HUES64 (cell line): ENCODE measurements around the gene SIRT1.

Experiments
- H3K27ac ChIP-seq: 2 replicates; pipeline ENCODE4 v1.7.0; 2013; ENCODE audit warnings: low read depth, low read length, inconsistent platforms
- H3K27me3 ChIP-seq: 2 replicates; pipeline ENCODE4 v1.6.1; 2013; ENCODE audit warnings: mild to moderate bottlenecking, low read length; ENCODE audit not compliant: insufficient read depth
- H3K36me3 ChIP-seq: 2 replicates; pipeline ENCODE4 v1.6.1; 2013; ENCODE audit warnings: mild to moderate bottlenecking, low read length; ENCODE audit not compliant: insufficient read depth
- H3K4me1 ChIP-seq: 2 replicates; pipeline ENCODE4 v1.6.1; 2013; ENCODE audit warnings: mild to moderate bottlenecking, low read length, moderate library complexity; ENCODE audit not compliant: insufficient read depth
- H3K4me3 ChIP-seq: 2 replicates; pipeline ENCODE4 v1.5.1; 2013; ENCODE audit warnings: mild to moderate bottlenecking, low read length, moderate library complexity
- H3K9ac ChIP-seq: 2 replicates; pipeline ENCODE4 v1.6.1; 2013; ENCODE audit warnings: mild to moderate bottlenecking, low read depth, low read length
- H3K9me3 ChIP-seq: 2 replicates; pipeline ENCODE4 v1.6.1; 2013; ENCODE audit warnings: low read depth, low read length; ENCODE audit not compliant: insufficient read depth
- WGBS: fragments of 150-250, 120-280 bp; methylation state at CpG from one replicate; pipeline ENCODE4 v1.1.7; 2013; ENCODE audit warnings: missing lambda C conversion rate; 5-methylcytosine and 5-hydroxymethylcytosine counted together

SIRT1 gene

DNA sequence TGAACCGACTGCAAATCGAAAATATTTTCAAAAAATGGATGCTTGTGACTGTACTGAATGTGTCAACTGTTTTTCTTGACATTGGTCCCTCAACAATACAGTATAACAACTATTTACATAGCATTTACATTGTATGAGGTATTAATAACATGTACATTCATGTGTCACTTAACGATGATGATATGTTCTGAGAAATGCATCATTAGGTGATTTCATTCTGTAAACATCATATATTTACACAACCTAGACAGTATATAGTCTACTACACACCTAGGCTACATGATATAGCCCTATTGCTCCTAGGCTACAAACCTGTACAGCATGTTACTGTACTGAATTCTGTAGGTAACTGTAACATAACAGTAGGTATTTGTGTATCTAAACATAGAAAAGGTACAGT lies 39.7 kb downstream of the SIRT1 start:
- H3K9me3 ChIP-seq, result no peaks in the 10 kb centered on the region
- 92% methylated on average over 2 of the region's 3 CpGs for WGBS
- no peak overlapping the region for H3K27ac ChIP-seq
- H3K4me3 ChIP-seq, result no peak overlapping the region
- no peak overlapping the region for H3K9ac ChIP-seq
- no peaks in the 10 kb centered on the region for H3K27me3 ChIP-seq
- peaks cover 35% of the 10 kb centered on the region for H3K36me3 ChIP-seq
- no peaks in the 10 kb centered on the region for H3K4me1 ChIP-seq

- no peaks in the 10 kb centered on the region for H3K9me3 ChIP-seq
- H3K27me3 ChIP-seq, result no peaks in the 10 kb centered on the region
- no peak overlapping the region for H3K9ac ChIP-seq
- no CpG with 5 or more reads among the region's 1 CpG for WGBS
- no peak overlapping the region for H3K27ac ChIP-seq
- H3K4me3 ChIP-seq, result no peak overlapping the region
- no peaks in the 10 kb centered on the region for H3K4me1 ChIP-seq
- H3K36me3 ChIP-seq, result peaks cover 46% of the 10 kb centered on the region
Observed at GRCh38 chr10:67925449-67926005, 41.1 kb downstream of the SIRT1 start.

DNA sequence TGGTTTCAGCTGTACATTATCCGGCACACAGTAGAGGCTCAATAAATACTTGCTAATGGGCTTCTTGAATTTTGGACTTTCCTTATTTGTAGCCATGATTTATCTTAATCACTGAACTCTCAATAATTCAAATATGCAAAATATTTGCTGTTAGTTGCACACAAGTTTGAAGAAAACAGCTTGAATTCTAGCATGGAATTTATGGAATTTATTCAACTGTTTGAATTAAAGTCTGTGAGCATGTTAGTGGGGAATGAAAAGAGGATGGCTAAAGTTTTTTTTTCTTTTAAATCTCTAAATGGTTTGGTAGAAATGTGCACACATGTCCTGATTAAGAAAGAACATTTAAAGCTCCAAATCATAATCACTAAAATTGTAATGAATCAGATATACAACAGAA lies 42.5 kb downstream of the SIRT1 start:
- no peak overlapping the region for H3K9ac ChIP-seq
- WGBS, result 94% methylated on average over 1 of the region's 1 CpG

GRCh38 chr10:67933199-67933598 lies 48.7 kb downstream of the SIRT1 start:
- WGBS, result 100% methylated on average over 2 of the region's 2 CpGs
- Histone ChIP-seq H3K27me3 (no peaks in the 10 kb centered on the region), H3K9ac (no peak overlapping the region), H3K36me3 (peaks cover 54% of the 10 kb centered on the region), H3K9me3 (no peaks in the 10 kb centered on the region), H3K4me3 (no peak overlapping the region), H3K27ac (no peak overlapping the region), H3K4me1 (peaks cover 22% of the 10 kb centered on the region)

More for the DNA sequence above, 42.5 kb downstream of the SIRT1 start:
- peaks cover 53% of the 10 kb centered on the region for H3K36me3 ChIP-seq
- H3K27ac ChIP-seq, result no peak overlapping the region
- H3K4me1 ChIP-seq, result no peaks in the 10 kb centered on the region
- no peaks in the 10 kb centered on the region for H3K27me3 ChIP-seq
- H3K9me3 ChIP-seq, result no peaks in the 10 kb centered on the region
- H3K4me3 ChIP-seq, result no peak overlapping the region

DNA sequence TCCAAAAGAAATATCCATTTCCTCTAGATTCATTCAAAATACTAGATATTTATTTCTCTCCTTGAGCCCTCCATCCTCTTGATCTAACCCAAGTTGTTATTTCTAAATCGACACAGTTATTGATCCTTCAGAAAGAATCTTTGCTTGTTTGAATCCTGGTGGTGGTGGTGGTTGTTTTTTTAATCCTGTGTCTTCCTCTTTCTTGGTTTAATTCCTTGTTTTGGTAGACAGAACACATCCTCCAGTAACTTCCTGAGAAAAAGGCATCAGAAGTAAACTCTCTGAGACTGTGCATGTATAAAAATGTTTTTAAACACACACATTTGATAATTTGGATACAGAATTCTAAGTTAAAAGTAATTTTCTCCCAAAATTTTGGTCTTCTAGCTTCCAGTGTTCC lies 49.9 kb downstream of the SIRT1 start:
- Histone ChIP-seq H3K27me3 (no peaks in the 10 kb centered on the region), H3K36me3 (peaks cover 58% of the 10 kb centered on the region), H3K9me3 (no peaks in the 10 kb centered on the region), H3K27ac (no peak overlapping the region), H3K4me3 (no peak overlapping the region), H3K9ac (no peak overlapping the region), H3K4me1 (peaks cover 22% of the 10 kb centered on the region)
- WGBS, result no CpG with 5 or more reads among the region's 1 CpG

DNA sequence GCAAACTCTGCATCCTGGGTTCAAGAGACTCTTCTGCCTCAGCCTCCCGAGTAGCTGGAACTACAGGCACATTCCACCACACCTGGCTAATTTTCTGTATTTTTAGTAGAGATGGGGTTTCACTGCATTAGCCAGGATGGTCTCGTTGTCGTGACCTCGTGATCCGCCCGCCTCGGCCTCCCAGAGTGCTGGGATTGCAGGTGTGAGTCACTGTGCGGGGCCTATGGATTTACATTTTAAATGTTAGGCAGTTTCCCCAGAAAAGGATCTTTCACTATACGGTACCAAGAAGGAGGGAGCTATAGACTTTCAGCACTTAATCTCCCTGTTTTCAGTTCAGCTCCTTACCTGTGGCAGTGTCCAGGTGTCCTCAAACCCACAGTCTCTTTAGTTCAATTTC lies 50.8 kb downstream of the SIRT1 start:
- 72% methylated on average over 9 of the region's 9 CpGs for WGBS
- peaks cover 54% of the 10 kb centered on the region for H3K36me3 ChIP-seq
- H3K9ac ChIP-seq, result no peak overlapping the region

GRCh38 chr10:67936416-67936815 lies 52.0 kb downstream of the SIRT1 start:
- no peaks in the 10 kb centered on the region for H3K27me3 ChIP-seq
- peaks cover 46% of the 10 kb centered on the region for H3K36me3 ChIP-seq
- peaks cover 22% of the 10 kb centered on the region for H3K4me1 ChIP-seq
- no peaks in the 10 kb centered on the region for H3K9me3 ChIP-seq
- H3K27ac ChIP-seq, result no peak overlapping the region
- H3K4me3 ChIP-seq, result no peak overlapping the region
- no peak overlapping the region for H3K9ac ChIP-seq
- 88% methylated on average over 1 of the region's 1 CpG for WGBS

More for the DNA sequence above, 50.8 kb downstream of the SIRT1 start:
- H3K9me3 ChIP-seq, result no peaks in the 10 kb centered on the region
- H3K27me3 ChIP-seq, result no peaks in the 10 kb centered on the region
- peaks cover 22% of the 10 kb centered on the region for H3K4me1 ChIP-seq
- H3K27ac ChIP-seq, result peak overlapping the region; percentile 72
- H3K4me3 ChIP-seq, result no peak overlapping the region

DNA sequence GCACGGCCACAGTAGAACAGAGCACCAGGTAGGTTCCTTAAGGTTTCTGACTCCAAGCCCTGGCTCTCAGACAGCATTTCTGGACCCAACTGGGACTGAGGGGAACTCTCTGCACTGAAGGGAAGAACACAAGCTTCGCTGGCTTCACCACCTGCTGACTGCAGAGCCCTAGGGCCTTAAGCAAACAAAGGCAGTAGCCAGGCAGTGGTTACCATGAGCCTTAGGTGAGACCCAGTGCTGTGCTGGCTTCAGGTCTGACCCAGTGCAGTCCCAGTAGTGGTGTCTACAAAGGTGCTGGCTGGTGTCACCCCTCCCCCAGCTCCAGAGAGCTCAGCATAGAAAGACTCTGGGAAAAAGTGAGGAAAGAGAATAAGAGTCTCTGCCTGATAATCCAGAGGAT lies 59.5 kb downstream of the SIRT1 start:
- Histone ChIP-seq H3K4me3 (no peak overlapping the region), H3K4me1 (peaks cover 8% of the 10 kb centered on the region), H3K27me3 (no peaks in the 10 kb centered on the region), H3K9me3 (peaks cover 2% of the 10 kb centered on the region; the same call in 1 of the 2 replicates), H3K36me3 (peaks cover 32% of the 10 kb centered on the region), H3K9ac (no peak overlapping the region), H3K27ac (no peak overlapping the region)
- 83% methylated on average over 2 of the region's 2 CpGs for WGBS

DNA sequence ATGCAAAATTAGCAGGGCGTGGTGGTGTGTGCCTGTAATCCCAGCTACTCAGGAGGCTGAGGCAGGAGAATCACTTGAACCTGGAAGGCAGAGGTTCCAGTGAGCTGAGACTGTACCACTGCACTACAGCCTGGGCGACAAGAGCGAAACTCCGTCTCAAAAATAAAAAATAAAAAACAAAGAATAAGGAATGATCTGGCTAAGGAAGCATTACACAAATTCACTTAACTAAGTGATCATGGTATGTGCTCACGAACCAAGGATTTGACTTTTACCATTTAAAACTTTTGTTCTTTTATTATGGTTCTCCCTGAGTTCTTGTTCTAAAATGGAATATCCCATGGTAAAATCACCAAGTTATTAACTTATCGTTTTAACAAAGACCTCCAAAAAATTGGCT lies 71.2 kb downstream of the SIRT1 start:
- peaks cover 18% of the 10 kb centered on the region for H3K36me3 ChIP-seq
- H3K27ac ChIP-seq, result no peak overlapping the region
- H3K9ac ChIP-seq, result no peak overlapping the region
- peaks cover 4% of the 10 kb centered on the region; the same call in 1 of the 2 replicates for H3K4me1 ChIP-seq
- 97% methylated on average over 4 of the region's 6 CpGs for WGBS
- H3K4me3 ChIP-seq, result no peak overlapping the region
- no peaks in the 10 kb centered on the region for H3K27me3 ChIP-seq
- no peaks in the 10 kb centered on the region for H3K9me3 ChIP-seq

DNA sequence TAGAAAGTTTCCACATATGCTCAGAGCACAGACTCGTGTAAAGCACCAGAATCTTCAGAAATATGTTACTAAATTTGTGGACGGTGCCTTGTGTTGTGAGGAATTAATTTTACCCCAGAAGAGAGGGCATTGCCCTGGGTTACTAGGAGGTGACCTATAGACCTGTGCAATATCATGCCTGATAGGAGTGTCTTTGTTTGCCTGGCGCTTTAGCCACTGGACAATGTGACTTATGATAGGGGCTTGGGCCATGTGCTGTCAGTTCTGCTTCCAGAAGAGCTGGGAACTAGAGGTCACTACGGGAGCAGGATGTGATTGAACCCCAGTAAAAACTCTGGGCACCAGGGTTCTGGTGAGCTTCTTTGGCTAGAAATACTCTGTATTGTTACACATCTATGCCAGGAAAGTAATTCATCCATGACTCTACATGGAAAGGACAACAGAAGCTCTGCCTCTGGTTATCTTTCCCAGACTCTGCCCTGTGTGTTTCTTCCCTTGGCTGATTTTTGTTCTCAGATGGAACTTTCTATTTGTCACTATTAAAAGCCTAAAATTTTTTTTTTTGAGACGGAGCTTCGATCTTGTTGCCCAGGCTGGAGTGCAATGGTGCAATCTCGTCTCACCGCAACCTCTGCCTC lies 75.5 kb downstream of the SIRT1 start:
- H3K27ac ChIP-seq, result no peak overlapping the region
- peaks cover 21% of the 10 kb centered on the region; the same call in 1 of the 2 replicates for H3K36me3 ChIP-seq
- WGBS, result 96% methylated on average over 8 of the region's 8 CpGs
- H3K9me3 ChIP-seq, result no peaks in the 10 kb centered on the region
- peaks cover 4% of the 10 kb centered on the region; the same call in 1 of the 2 replicates for H3K4me1 ChIP-seq
- H3K27me3 ChIP-seq, result no peaks in the 10 kb centered on the region
- no peak overlapping the region for H3K9ac ChIP-seq
- no peak overlapping the region for H3K4me3 ChIP-seq

GRCh38 chr10:67965456-67965855 lies 81.0 kb downstream of the SIRT1 start:
- 93% methylated on average over 2 of the region's 2 CpGs for WGBS
- peaks cover 34% of the 10 kb centered on the region for H3K36me3 ChIP-seq
- H3K27me3 ChIP-seq, result no peaks in the 10 kb centered on the region
- no peaks in the 10 kb centered on the region for H3K9me3 ChIP-seq
- no peak overlapping the region for H3K27ac ChIP-seq
- no peak overlapping the region for H3K4me3 ChIP-seq
- H3K4me1 ChIP-seq, result peaks cover 2% of the 10 kb centered on the region; the same call in 1 of the 2 replicates
- H3K9ac ChIP-seq, result no peak overlapping the region
